Measurements from ENCODE around the gene BRCC3.

DNA sequence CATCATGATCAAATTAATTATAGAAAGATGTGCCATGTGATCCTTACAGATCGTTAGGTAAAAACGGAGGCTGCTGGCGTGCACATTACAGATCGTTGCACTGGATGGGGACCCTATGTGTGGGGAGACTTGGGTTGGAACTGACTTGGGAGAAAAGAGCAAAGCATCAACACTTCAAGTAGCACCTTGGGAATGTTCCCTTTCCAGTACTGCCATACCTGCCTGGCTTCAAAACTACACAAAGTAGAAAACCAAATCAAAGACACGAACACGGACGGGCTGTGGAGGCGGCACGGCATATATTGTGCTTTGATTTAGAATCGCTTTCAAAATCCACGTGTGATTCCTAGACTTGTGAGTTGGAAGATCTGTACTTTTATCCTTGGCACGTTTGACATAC, 1.3 kb upstream of the BRCC3 start:
- TF ChIP-seq, protein P1, sequence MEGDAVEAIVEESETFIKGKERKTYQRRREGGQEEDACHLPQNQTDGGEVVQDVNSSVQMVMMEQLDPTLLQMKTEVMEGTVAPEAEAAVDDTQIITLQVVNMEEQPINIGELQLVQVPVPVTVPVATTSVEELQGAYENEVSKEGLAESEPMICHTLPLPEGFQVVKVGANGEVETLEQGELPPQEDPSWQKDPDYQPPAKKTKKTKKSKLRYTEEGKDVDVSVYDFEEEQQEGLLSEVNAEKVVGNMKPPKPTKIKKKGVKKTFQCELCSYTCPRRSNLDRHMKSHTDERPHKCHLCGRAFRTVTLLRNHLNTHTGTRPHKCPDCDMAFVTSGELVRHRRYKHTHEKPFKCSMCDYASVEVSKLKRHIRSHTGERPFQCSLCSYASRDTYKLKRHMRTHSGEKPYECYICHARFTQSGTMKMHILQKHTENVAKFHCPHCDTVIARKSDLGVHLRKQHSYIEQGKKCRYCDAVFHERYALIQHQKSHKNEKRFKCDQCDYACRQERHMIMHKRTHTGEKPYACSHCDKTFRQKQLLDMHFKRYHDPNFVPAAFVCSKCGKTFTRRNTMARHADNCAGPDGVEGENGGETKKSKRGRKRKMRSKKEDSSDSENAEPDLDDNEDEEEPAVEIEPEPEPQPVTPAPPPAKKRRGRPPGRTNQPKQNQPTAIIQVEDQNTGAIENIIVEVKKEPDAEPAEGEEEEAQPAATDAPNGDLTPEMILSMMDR (IDR thresholded peaks at IDR 0.05), result no peak
- TF ChIP-seq POLR2A (IDR thresholded peaks at IDR 0.05) (no peak), POLR2AphosphoS5 (IDR thresholded peaks at IDR 0.05) (no peak), EP300 (IDR thresholded peaks at IDR 0.05) (no peak)
